ENCODE data around the gene UNC119B.

Gene UNC119B

DNA sequence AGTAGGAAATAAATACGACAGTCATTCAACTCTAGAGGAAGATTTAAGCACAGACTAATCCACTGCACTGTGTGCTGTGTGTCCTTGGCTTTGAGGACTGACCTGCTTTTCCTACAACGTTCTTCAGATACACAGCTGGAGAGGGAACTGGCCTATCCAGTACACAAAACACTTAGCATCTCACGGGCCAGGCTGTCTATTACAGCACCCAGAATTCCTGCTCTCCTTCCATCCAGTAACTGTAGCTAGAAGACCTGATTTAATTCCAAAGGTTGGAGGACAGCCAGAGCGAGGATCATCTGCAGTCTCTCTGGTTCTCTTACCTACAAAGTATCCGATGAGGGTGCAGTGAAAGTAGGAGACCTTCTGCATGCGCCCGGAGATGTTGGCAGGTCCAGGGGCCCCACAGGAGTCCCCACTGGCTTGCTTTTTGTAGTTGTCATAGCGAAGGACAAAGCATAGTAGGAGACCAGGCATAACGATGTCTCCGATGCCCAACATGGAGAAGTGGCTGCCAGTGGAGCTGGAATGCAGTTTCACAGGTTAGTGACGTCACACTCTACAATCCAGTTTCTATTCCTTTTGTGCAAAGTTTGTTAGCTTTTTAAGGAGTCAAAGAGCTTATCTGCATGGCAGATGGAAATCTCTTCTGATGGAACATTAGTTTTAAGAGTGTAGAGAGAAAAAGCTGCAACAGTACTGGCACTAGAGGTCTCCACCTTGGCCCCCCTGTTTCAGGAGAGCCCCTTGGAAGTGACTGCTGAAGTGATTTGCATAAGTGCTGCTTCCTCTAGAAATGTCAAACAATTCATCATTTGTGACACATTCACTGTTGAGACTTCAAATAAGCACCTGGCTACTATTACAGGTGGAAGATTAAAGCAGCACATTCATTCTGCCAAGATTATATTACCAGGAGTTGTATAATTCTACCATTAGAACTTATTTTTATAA lies 57.1 kb downstream of the UNC119B start:
- H3K4me3 ChIP-seq (ENCODE audit: insufficient read length, low read depth): no peak overlapping the region
- DNase-seq (ENCODE audit: low read depth, low spot score): no peak
- H3K9me3 ChIP-seq (ENCODE audit: insufficient read depth, low read length): peaks cover 4% of the 10 kb centered on the region; the same call in 1 of the 2 replicates
- TF ChIP-seq SUZ12 (IDR thresholded peaks at IDR 0.05; ENCODE audit: extremely low read depth, insufficient read depth, insufficient read length) (no peak), ZNF274 (IDR thresholded peaks at IDR 0.05; ENCODE audit: low read depth, low read length) (no peak), YY1 (IDR thresholded peaks at IDR 0.05; ENCODE audit: insufficient read depth, insufficient read length) (no peak)
- H3K4me1 ChIP-seq (ENCODE audit: insufficient read depth, insufficient read length): no peaks in the 10 kb centered on the region
- H3K36me3 ChIP-seq (ENCODE audit: insufficient read depth, insufficient read length, low read length): peaks cover 58% of the 10 kb centered on the region
- H3K27me3 ChIP-seq (ENCODE audit: insufficient read depth, insufficient read length): no peaks in the 10 kb centered on the region
- no peak overlapping the region for H3K9ac ChIP-seq (ENCODE audit: insufficient read length, low read depth)

DNA sequence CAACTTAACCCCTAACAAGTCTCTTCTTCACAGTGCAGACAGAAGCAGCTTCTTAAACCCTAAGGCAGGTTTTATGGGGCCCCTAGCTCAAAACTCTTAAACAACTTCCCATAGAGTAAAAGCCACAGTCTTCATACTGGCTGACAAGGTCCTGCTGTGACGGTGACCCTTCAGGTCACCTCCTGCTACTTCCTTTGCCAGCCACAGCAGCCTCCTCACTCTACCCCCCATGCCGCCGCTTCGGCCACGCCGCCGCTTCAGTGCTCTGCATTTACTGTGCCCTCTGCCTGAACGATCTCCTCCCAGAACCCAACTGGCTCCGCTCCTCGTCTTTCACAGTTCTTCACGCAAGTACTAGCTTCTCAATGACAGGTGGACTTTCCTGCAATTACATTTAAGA lies 60.8 kb downstream of the UNC119B start:
- H3K27me3 ChIP-seq (ENCODE audit: insufficient read depth, insufficient read length): no peaks in the 10 kb centered on the region
- H3K9ac ChIP-seq (ENCODE audit: insufficient read length, low read depth): no peak overlapping the region
- no peak for DNase-seq (ENCODE audit: low read depth, low spot score)
- H3K36me3 ChIP-seq (ENCODE audit: insufficient read depth, insufficient read length, low read length): peaks cover 36% of the 10 kb centered on the region
- H3K9me3 ChIP-seq (ENCODE audit: insufficient read depth, low read length): peaks cover 4% of the 10 kb centered on the region; the same call in 1 of the 2 replicates
- no peaks in the 10 kb centered on the region for H3K4me1 ChIP-seq (ENCODE audit: insufficient read depth, insufficient read length)
- no peak for TF ChIP-seq ZNF274 (IDR thresholded peaks at IDR 0.05; ENCODE audit: low read depth, low read length)
- no peak for TF ChIP-seq YY1 (IDR thresholded peaks at IDR 0.05; ENCODE audit: insufficient read depth, insufficient read length)
- no peak for TF ChIP-seq SUZ12 (IDR thresholded peaks at IDR 0.05; ENCODE audit: extremely low read depth, insufficient read depth, insufficient read length)
- no peak overlapping the region for H3K4me3 ChIP-seq (ENCODE audit: insufficient read length, low read depth)
